HG02798 (cell line): ENCODE data around the gene ZFP91.
A peak's percentile ranks its signal among the peaks of the same experiment; 100 is the strongest.
"Not testable (repeated sequence)": the region's sequence is repeated elsewhere in the genome, so short reads cannot be mapped to it uniquely, and the experiment has no call there.

Experiments
- ATAC-seq: cut with Tn5 transposase; IDR thresholded peaks from one replicate; pipeline ENCODE4 v1.9.1; 2021; ENCODE audit warnings: mild to moderate bottlenecking; ENCODE audit not compliant: unreplicated experiment, poor library complexity

The ZFP91 gene, protein sequence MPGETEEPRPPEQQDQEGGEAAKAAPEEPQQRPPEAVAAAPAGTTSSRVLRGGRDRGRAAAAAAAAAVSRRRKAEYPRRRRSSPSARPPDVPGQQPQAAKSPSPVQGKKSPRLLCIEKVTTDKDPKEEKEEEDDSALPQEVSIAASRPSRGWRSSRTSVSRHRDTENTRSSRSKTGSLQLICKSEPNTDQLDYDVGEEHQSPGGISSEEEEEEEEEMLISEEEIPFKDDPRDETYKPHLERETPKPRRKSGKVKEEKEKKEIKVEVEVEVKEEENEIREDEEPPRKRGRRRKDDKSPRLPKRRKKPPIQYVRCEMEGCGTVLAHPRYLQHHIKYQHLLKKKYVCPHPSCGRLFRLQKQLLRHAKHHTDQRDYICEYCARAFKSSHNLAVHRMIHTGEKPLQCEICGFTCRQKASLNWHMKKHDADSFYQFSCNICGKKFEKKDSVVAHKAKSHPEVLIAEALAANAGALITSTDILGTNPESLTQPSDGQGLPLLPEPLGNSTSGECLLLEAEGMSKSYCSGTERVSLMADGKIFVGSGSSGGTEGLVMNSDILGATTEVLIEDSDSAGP

DNA sequence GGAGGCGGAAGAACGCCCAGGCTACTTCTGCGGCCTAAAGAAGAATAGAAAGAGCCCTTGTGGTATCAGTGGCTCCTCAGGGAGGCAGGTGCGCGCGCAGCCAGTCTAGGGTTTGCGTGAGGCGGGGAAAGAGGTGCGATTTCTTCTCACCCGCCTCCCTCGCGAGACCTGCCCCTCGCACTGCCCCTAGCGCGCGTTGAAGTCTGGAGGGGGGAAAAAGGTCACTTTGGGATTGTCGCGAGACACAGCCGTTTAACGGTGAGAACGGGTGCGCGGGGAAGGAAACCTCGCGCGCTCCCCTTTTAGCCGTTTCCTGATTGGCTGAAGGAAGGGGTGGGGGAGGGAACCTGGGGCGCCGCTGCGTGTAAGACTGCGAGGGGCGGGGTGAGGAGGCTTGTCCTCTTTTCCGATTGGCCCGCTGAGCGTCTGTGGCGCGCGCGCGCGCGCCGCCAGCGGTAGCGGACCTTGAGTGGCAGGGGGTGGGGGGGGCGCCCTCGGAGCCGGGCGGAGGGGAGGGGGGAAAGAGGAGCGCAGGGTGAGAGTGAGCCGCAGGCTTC, at the start of gene ZFP91:
Gene ZFP91, plus strand, starts transcription at position 429 of the 557 bp plus-strand sequence. CDS start 219 bp downstream, outside the sequence.
- ATAC-seq: peak; percentile 44

- ATAC-seq: no peak
These were observed 48.6 kb upstream of the ZFP91 start for GRCh38 chr11:58530236-58530635.

DNA sequence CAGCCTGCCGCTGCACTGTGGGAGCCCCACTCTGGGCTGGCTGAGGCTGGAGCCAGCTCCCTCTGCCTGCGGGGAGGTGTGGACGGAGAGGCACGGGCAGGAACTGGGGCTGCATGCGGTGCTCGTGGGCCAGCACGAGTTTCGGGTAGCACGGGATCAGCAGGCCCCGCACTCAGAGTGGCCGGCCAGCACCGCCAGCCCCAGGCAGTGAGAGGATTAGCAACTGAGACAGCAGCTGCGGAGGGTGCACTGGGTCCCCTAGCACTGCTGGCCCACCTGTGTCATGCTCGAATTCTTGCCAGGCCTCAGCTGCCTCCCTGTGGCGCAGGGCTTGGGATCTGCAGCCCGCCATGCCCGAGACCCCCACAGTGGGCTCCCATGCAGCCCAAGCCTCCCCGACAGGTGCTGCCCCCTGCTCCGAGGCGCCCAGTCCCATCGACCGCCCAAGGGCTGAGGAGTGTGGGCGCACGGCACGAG, 47.0 kb upstream of the ZFP91 start:
- no peak for ATAC-seq

GRCh38 chr11:58546841-58547240, 32.0 kb upstream of the ZFP91 start:
- no peak for ATAC-seq

DNA sequence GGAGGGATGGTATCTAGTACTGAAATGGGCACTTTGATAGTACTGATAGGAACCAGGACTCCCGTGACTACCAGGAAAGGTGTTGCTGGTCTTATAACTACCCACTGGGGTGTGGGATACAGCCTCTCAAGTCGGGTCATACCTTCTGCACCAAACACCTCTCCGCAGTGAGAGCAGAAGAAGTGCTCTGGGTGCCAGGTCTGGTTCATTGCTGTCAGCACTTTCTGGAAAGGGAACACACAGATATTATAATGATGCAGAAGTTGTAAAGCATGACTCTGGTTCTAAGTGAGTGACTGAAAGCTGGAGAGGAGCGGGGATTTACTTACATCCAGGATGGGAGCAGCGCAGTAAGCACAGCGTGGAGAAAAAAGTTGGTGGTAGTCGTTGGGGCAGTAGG, 29.2 kb upstream of the ZFP91 start:
- no peak for ATAC-seq

- ATAC-seq: no peak
These were observed 18.0 kb upstream of the ZFP91 start for GRCh38 chr11:58560842-58561241.

- no peak for ATAC-seq
These were observed 17.3 kb upstream of the ZFP91 start for GRCh38 chr11:58561394-58562098.

- peak; percentile 74 for ATAC-seq
These were observed 16.5 kb upstream of the ZFP91 start for GRCh38 chr11:58562375-58562800.

DNA sequence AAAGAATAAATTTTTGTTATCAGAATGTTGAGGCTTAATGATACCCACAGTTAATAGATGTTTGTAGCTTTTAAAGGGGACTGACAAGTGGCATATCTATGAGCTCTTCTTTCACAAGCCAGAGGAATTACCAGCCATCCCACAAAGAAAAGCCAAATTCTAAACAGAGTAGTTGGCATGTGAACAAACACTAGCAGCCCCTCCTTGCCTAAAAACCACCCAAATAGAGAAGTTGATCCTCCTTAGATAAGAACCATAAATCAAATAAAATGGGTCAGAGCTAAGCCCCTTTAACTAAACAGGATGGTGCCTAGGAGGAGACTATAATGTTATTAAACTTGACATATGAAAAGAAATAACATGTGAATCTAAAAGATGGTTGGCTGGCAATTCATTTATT, 14.6 kb upstream of the ZFP91 start:
- no peak for ATAC-seq

GRCh38 chr11:58567889-58568512, 10.9 kb upstream of the ZFP91 start:
- peak; percentile 95 for ATAC-seq

DNA sequence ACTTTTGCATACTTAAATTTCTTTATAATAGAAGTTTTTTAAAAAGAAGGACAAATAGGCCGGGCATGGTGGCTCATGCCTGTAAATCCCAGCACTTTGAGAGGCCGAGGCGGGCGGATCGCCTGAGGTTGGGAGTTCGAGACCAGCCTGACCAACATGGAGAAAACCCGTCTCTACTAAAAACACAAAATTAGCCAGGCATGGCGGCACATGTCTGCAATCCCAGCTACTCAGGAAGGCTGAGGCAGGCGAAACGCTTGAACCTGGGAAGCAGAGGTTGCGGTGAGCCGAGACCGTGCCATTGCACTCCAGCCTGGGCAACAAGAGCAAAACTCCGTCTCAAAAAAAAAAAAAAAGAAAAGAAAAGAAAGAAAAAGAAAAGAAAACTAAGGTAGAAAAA, 6.0 kb upstream of the ZFP91 start:
- ATAC-seq: not testable (repeated sequence)

DNA sequence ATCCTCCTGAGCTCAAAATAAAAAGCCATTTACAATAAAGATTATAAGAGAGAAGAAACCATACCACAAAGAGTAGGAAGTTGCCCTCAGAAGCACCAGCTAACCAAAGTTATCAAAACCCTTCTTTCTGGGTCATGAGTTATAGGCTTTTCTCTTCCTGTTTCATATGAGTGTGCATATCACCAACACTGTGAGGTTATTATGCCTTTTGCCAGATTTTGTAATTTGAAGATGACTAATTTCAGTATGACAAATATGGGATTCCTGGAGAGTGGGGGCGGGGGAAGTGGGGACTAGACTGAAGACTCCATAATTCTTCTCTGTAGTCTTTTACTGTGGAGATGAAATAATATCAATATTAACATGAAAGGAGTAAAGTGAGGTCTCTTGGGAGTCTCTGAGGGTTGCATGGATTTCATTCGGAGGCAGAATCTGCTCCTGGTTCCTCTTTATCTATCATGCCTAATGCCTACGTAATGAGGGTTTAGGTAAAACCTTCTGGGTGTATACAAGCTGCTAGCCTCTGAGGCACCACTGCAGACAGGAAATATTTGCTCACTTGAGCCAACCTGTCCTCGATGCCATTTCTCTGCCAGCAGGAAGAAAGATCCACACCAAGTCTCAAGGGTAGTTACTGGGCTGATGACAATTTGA, 5.3 kb upstream of the ZFP91 start:
- peak; percentile 14 for ATAC-seq

DNA sequence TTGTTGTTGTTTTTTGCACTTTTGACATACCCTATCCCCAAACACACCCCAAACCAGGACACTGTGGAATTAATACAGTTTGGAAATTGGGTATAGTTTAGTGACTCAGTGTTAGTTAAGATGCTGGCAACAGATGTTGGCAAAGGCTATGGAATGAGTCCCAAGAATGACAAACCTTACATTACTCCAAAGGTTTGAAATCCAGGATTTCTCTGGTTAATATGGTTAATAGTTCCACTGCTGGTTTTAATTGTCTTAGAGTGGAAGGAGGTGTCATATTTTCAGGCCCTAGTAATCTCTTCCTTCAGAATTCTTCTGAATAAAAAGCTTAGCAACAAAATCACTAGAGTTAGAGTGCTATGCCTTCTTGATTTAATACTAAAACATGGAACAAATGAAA, 4.0 kb upstream of the ZFP91 start:
- no peak for ATAC-seq

- no peak for ATAC-seq
These were observed 3.4 kb upstream of the ZFP91 start, which contains the start of gene LPXN for GRCh38 chr11:58575377-58576020. Gene LPXN (minus strand): TSS chr11:58575856. CDS start chr11:58575772, 84 bp downstream.

GRCh38 chr11:58576887-58577471, 1.9 kb upstream of the ZFP91 start:
- ATAC-seq: no peak

DNA sequence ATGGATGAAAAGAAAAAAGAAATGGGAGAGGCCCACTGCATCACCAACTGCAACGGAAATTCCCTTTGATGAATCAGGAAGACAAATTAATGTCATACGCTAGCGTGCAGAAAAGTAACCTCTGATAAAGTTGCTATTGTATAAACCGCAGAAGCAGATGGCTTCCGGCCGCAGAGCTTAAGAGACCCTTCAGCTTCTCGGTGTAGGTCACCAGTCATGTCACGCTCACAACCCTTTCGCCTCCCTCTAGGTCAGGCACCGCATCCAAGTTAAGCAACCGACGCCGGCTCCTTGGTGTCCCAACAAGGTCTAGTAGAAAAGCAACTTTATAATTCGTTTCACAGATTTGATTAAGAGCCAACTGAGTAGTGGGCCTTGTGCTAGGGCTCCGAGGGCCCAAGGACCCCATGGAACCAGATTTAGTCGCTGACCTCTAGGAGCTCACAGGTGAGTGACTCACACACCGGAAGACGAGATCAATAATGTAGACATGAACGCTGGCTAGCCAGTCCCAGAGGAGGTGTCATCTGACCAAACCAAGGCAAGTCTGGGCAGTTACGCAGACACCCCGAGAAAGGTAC, 1.2 kb upstream of the ZFP91 start:
- ATAC-seq: peak; percentile 56

- no peak for ATAC-seq
These were observed 678 bp upstream of the ZFP91 start for GRCh38 chr11:58578136-58578634.
